HepG2 (cell line): ENCODE measurements around the gene DSTYK. TPM values are rescaled to one million over a fixed set of nuclear protein-coding genes. Genes with fewer than 3 reads are reported as not detected.

Experiments
- ELF1 ChIP-seq: sonication (generic); formaldehyde crosslinking; IDR thresholded peaks from 2 replicates; pipeline ENCODE4 v1.4.0; 2020; ENCODE audit warnings: missing genetic modification reagents
- ERF ChIP-seq: IDR thresholded peaks from 2 replicates; pipeline ENCODE4 v1.6.1; 2018; ENCODE audit warnings: missing biosample characterization, missing genetic modification reagents
- GABPB1 ChIP-seq: IDR thresholded peaks from 2 replicates; pipeline ENCODE4 v1.6.1; 2016; ENCODE audit warnings: mild to moderate bottlenecking, missing genetic modification reagents, moderate library complexity, missing compliant biosample characterization
- MBD4 ChIP-seq: IDR thresholded peaks from 2 replicates; pipeline ENCODE4 v1.6.1; 2012; ENCODE audit warnings: low read length, inconsistent platforms, borderline replicate concordance
- MTA3 ChIP-seq: sonication (generic); formaldehyde crosslinking; IDR thresholded peaks from 2 replicates; pipeline ENCODE4 v1.4.0; 2020; ENCODE audit warnings: missing genetic modification reagents
- SALL2 ChIP-seq: sonication (generic); formaldehyde crosslinking; IDR thresholded peaks from 2 replicates; pipeline ENCODE4 v1.8.1; 2023; ENCODE audit warnings: mild to moderate bottlenecking, missing genetic modification reagents, inconsistent platforms
- TAF15 ChIP-seq: fragments of 200-400 bp; formaldehyde crosslinking; IDR thresholded peaks from one replicate; pipeline ENCODE4 v1.6.1; 2018; ENCODE audit warnings: mild to moderate bottlenecking, low read depth, low read length; ENCODE audit not compliant: poor library complexity, severe bottlenecking
- TEAD3 ChIP-seq: optimal IDR thresholded peaks from 2 replicates; pipeline ENCODE3; 2016; ENCODE audit warnings: borderline replicate concordance
- THYN1 ChIP-seq: sonication (generic); formaldehyde crosslinking; IDR thresholded peaks from 2 replicates; pipeline ENCODE4 v1.8.1; 2023; ENCODE audit warnings: low read depth, mild to moderate bottlenecking, moderate library complexity, missing genetic modification reagents, borderline replicate concordance
- ZBTB1 ChIP-seq: sonication (generic); formaldehyde crosslinking; IDR thresholded peaks from 2 replicates; pipeline ENCODE4 v1.4.0; 2020; ENCODE audit warnings: missing genetic modification reagents, borderline replicate concordance
- ZBTB8A ChIP-seq: sonication (generic); formaldehyde crosslinking; IDR thresholded peaks from 2 replicates; pipeline ENCODE4 v1.4.0; 2020; ENCODE audit warnings: mild to moderate bottlenecking, low read depth, missing genetic modification reagents, borderline replicate concordance
- ZFX ChIP-seq: sonication (generic); formaldehyde crosslinking; IDR thresholded peaks from 2 replicates; pipeline ENCODE4 v1.4.0; 2020; ENCODE audit warnings: mild to moderate bottlenecking, low read depth, missing genetic modification reagents, moderate library complexity
- ZKSCAN5 ChIP-seq: sonication (generic); formaldehyde crosslinking; IDR thresholded peaks from 2 replicates; pipeline ENCODE4 v1.5.1; 2020; ENCODE audit warnings: mild to moderate bottlenecking, missing genetic modification reagents
- ZNF138 ChIP-seq: sonication (generic); formaldehyde crosslinking; IDR thresholded peaks from 2 replicates; pipeline ENCODE4 v1.5.0; 2020; ENCODE audit warnings: mild to moderate bottlenecking, low read depth, missing genetic modification reagents
- ZNF446 ChIP-seq: sonication (generic); formaldehyde crosslinking; IDR thresholded peaks from 2 replicates; pipeline ENCODE4 v1.5.0; 2020; ENCODE audit warnings: mild to moderate bottlenecking, missing genetic modification reagents
- ZNF552 ChIP-seq: sonication (generic); formaldehyde crosslinking; IDR thresholded peaks from 2 replicates; pipeline ENCODE4 v1.9.0; 2022; ENCODE audit warnings: missing genetic modification reagents, mild to moderate bottlenecking, borderline replicate concordance
- ZNF605 ChIP-seq: sonication (generic); formaldehyde crosslinking; IDR thresholded peaks from 2 replicates; pipeline ENCODE4 v1.8.0; 2022; ENCODE audit warnings: mild to moderate bottlenecking, missing genetic modification reagents
- polyA plus RNA-seq, 8 experiments: library from polyadenylated mRNA; depleted of rRNA in 3 of 8; stranded (reverse) in 7 of 8; unstranded in 1 of 8; fragments of >200 nt; fragmentation: Illumina TruSeq in 4 of 8; extraction: Trizol in 4 of 8; gene quantifications; 2 replicates each; pipeline versions ENCODE4 v1.2.1 to v1.2.3, GENCODE V29; 2011 to 2016; ENCODE audit warnings: low read depth in 4 of 8, missing spikeins in 1 of 8, mixed read lengths in 1 of 8; ENCODE audit not compliant: insufficient read depth in 1 of 8
- total RNA-seq, 5 experiments: library from RNA; depleted of rRNA; stranded (reverse); fragments of >200 nt; fragmentation: Illumina TruSeq; extraction: Trizol; gene quantifications; 2 replicates each; pipeline ENCODE4 v1.2.3, GENCODE V29; 2016; ENCODE audit warnings: low read depth in 1 of 5
- TF ChIP-seq, protein P1 (sequence below): fragments of 450-650 bp; IDR thresholded peaks from 2 replicates; pipeline ENCODE4 v1.6.1; 2017; ENCODE audit warnings: mild to moderate bottlenecking
- TF ChIP-seq, protein P2 (sequence below): IDR thresholded peaks from 2 replicates; pipeline ENCODE4 v1.6.1; 2016; ENCODE audit warnings: missing biosample characterization, missing genetic modification reagents, low read depth
- TF ChIP-seq, protein P3 (sequence below): sonication (generic); formaldehyde crosslinking; IDR thresholded peaks from 2 replicates; pipeline ENCODE4 v1.4.0; 2020; ENCODE audit warnings: missing genetic modification reagents

The DSTYK gene
- total and polyA plus RNA-seq, 2 of the 13 experiments (the other 11 are each of a cell fraction or from before 2014, with no cell fraction given): 2.6 to 4.8 TPM

DNA sequence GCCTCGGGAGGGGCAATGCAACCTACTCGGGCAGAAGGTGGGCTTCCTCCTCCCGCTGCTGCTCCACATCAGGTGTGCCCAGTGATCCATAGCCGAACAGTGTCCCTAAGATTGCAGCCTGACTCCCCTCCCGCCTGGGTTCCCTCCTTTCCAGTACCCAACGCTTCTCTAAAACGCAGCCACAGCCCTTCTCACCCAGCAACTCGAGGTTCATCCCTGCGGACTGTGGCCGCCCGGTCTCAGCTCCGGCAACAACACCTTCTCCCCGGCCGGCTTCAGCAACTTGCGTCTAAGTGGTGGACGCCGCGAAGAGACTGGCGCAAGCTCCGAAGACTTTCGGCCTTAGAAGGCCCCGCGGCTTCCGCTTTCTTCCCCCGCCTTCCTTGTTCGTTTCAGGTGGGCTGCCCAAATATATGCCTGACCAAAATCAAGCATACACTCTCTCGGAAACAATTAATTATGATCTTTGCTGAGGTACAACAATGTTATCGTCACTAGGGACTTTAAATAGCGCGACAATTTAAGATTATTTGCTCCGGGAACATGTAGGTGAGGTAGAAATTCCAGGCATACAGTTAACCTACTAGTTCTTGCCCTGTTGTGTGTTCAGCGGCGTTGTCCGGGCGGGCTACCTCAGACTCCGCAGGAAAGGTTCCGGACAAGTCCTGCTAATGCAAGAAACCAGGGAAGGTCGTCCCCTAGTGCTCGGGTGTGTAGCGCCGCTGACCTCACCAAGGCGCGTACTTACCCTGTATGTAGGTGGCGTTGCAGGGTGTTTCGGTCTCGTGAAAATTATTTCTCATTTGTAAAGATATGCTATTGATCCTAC is 89.6 kb downstream of the DSTYK start, which contains the start of gene RBBP5 (continued):
- TF ChIP-seq ZBTB1 (CRISPR knock-in tag) (peak; percentile 71; the same call in 1 of the 2 replicates), MBD4 (no peak; the same call in 1 of the 2 replicates), ERF (CRISPR knock-in tag) (peak; percentile 86), SALL2 (CRISPR knock-in tag) (no peak), ZNF605 (CRISPR knock-in tag) (peak; percentile 85; the same call in 1 of the 2 replicates), ZKSCAN5 (no peak; the same call in 1 of the 2 replicates), ZBTB8A (CRISPR knock-in tag) (no peak), ZFX (CRISPR knock-in tag) (peak; percentile 67), MTA3 (CRISPR knock-in tag) (no peak), ELF1 (peak; percentile 93), THYN1 (CRISPR knock-in tag) (no peak), TAF15 (no peak), GABPB1 (CRISPR knock-in tag) (peak; percentile 95), TEAD3 (CRISPR knock-in tag) (peak; percentile 91), ZNF552 (CRISPR knock-in tag) (0 out of 2 replicates have a peak, but pooled peaks have one; percentile 64), ZNF446 (CRISPR knock-in tag) (no peak), ZNF138 (no peak)
- TF ChIP-seq, protein P1, sequence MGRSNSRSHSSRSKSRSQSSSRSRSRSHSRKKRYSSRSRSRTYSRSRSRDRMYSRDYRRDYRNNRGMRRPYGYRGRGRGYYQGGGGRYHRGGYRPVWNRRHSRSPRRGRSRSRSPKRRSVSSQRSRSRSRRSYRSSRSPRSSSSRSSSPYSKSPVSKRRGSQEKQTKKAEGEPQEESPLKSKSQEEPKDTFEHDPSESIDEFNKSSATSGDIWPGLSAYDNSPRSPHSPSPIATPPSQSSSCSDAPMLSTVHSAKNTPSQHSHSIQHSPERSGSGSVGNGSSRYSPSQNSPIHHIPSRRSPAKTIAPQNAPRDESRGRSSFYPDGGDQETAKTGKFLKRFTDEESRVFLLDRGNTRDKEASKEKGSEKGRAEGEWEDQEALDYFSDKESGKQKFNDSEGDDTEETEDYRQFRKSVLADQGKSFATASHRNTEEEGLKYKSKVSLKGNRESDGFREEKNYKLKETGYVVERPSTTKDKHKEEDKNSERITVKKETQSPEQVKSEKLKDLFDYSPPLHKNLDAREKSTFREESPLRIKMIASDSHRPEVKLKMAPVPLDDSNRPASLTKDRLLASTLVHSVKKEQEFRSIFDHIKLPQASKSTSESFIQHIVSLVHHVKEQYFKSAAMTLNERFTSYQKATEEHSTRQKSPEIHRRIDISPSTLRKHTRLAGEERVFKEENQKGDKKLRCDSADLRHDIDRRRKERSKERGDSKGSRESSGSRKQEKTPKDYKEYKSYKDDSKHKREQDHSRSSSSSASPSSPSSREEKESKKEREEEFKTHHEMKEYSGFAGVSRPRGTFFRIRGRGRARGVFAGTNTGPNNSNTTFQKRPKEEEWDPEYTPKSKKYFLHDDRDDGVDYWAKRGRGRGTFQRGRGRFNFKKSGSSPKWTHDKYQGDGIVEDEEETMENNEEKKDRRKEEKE: no peak
- TF ChIP-seq, protein P2, sequence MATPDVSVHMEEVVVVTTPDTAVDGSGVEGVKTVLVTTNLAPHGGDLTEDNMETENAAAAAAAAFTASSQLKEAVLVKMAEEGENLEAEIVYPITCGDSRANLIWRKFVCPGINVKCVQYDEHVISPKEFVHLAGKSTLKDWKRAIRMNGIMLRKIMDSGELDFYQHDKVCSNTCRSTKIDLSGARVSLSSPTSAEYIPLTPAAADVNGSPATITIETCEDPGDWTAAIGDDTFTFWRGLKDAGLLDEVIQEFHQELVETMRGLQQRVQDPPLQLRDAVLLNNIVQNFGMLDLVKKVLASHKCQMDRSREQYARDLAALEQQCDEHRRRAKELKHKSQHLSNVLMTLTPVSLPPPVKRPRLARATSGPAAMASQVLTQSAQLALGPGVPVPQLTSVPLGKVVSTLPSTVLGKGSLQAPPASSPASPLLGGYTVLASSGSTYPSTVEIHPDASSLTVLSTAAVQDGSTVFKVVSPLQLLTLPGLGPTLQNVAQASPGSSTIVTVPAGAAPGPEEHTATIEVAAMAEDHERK (CRISPR knock-in tag): peak; percentile 56
- TF ChIP-seq, protein P3, sequence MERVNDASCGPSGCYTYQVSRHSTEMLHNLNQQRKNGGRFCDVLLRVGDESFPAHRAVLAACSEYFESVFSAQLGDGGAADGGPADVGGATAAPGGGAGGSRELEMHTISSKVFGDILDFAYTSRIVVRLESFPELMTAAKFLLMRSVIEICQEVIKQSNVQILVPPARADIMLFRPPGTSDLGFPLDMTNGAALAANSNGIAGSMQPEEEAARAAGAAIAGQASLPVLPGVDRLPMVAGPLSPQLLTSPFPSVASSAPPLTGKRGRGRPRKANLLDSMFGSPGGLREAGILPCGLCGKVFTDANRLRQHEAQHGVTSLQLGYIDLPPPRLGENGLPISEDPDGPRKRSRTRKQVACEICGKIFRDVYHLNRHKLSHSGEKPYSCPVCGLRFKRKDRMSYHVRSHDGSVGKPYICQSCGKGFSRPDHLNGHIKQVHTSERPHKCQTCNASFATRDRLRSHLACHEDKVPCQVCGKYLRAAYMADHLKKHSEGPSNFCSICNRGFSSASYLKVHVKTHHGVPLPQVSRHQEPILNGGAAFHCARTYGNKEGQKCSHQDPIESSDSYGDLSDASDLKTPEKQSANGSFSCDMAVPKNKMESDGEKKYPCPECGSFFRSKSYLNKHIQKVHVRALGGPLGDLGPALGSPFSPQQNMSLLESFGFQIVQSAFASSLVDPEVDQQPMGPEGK (CRISPR knock-in tag): peak; percentile 66
